Renal pelvis (tissue), 3 donors: ENCODE results near the gene PER2. TPM values are rescaled to one million over a fixed set of nuclear protein-coding genes. Genes with fewer than 3 reads are reported as not detected.

Experiments used
- polyA plus RNA-seq, 3 donors: library from polyadenylated mRNA; unstranded; fragments of 120-200 nt; gene quantifications; one replicate each; pipeline ENCODE4 v1.2.1, GENCODE V29; 2013; ENCODE audit not compliant: insufficient read length in 3 of 3

The PER2 gene
- polyA plus RNA-seq, 3 donors = 5.7 to 8.0 (median 7.6) TPM

Other genes with a start within 250 kb of the PER2 start
- 10 to 100 TPM; 23.0 to 33.3 (median 25.5) TPM for gene SCLY, start 227.6 kb downstream of the PER2 start, polyA plus RNA-seq
- gene ESPNL, start 188.3 kb downstream of the PER2 start, polyA plus RNA-seq = 1 to 10 TPM in 2 of 3 donors, under 1 TPM in 1; 0.44 to 5.1 (median 3.6) TPM
- under 1 TPM; 0.24 to 0.60 (median 0.36) TPM for gene KLHL30, start 149.9 kb downstream of the PER2 start, polyA plus RNA-seq
- 1 to 10 TPM; 6.0 to 8.1 (median 7.3) TPM for gene ERFE, start 129.6 kb downstream of the PER2 start, polyA plus RNA-seq
- 10 to 100 TPM; 41.4 to 60.4 (median 55.1) TPM for gene ILKAP, start 84.9 kb downstream of the PER2 start, polyA plus RNA-seq
- gene HES6, start 48.6 kb downstream of the PER2 start, polyA plus RNA-seq = 10 to 100 TPM in 1 of 3 donors, 1 to 10 TPM in 2; 8.5 to 10.4 (median 9.2) TPM
- gene TRAF3IP1, start 31.9 kb upstream of the PER2 start, polyA plus RNA-seq = 10 to 100 TPM; 20.2 to 27.4 (median 20.9) TPM
- gene ASB1, start 138.3 kb upstream of the PER2 start, polyA plus RNA-seq = 10 to 100 TPM; 27.4 to 30.3 (median 30.0) TPM